Activated CD8-positive, alpha-beta memory T cell treated with anti-CD3 and anti-CD28 coated beads, Interleukin-2, amount 50 U/mL, for 4 hours (primary cell): Measurements from ENCODE around the gene RAB9A.
"Not testable (repeated sequence)": the region's sequence is repeated elsewhere in the genome, so short reads cannot be mapped to it uniquely, and the experiment has no call there.

Experiments used
- DNase-seq: peaks from one replicate; pipeline ENCODE4 v3.0.0-alpha.2; 2020

Gene RAB9A, protein sequence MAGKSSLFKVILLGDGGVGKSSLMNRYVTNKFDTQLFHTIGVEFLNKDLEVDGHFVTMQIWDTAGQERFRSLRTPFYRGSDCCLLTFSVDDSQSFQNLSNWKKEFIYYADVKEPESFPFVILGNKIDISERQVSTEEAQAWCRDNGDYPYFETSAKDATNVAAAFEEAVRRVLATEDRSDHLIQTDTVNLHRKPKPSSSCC

DNA sequence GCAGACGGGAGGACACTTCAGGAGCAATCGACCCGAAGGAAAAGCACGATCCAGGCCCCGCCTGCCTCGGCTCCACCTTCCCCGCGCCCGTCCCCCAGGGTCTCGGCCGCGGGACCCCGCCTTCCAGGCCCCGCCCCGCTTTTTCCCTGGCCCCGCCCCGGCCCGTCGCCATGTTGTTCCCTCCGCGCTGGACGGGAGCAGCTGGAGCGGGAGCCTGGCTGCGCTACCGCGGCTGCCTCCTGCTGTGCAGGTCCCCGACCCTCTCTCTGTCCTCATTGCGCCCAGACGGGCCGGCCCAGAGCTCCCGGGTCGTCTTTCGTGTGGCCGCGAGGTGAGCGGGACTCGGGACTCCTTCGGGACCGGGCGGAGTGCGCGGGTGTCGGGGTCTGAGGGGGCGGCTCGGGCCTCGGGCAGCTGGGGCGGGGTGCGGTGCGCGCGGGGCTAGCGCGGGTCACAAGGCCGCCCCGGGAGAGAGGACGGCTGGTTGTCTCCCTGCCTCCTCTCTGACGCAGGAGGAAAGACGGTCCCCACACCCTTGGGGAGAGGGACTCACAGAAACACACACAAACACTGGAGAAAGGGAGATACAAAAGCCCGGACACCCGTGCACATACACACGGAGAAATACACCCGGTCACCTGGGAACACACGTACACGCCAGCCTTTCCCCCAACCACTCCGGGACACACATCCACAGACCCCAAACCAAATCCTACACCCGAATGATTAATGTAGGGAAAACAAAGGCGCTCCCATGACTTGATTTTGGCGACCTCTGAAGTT lies at the start of gene RAB9A:
Gene RAB9A (plus strand): TSS at position 171 of the 783 bp plus-strand sequence. CDS start 19,619 bp downstream, outside the sequence.
- peak; percentile 84 for DNase-seq

DNA sequence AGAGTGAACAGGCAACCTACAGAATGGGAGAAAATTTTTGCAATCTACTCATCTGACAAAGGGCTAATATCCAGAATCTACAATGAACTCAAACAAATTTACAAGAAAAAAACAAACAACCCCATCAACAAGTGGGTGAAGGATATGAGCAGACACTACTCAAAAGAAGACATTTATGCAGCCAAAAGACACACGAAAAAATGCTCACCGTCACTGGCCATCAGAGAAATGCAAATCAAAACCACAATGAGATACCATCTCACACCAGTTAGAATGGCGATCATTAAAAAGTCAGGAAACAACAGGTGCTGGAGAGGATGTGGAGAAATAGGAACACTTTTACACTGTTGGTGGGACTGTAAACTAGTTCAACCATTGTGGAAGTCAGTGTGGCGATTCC lies 47.2 kb upstream of the RAB9A start:
- not testable (repeated sequence) for DNase-seq

DNA sequence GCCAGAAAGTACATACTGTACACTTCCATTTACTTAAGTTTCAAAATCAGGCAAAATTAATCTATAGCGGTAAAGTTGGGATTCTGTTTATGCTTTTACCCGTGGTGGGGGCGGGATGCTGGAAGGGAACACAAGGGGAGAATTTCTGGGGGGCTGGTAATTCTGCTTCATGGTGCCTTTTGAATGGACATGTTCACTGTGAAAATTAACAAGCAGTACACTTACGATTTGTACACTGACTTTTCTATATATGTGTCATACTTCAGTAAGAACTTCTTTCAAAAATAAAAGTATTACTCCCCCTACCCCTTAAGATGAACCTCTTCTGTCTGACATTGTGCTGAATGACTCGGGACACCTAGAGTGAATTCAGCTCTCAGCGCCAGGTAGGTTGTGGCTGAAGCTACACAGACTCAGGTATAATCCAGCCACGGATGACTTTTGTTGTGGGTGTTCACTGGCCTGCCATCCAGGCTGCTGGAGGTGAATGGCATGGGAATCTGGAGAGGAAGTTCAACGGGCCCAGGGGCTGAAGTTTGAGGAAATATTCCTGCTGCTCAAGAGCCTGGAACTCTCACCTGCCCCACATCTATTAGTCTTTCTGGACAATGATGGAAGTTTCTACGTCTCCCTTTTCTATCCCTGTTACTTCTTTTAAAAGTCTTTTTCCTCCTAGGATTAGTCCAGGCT lies 43.3 kb upstream of the RAB9A start:
- no peak for DNase-seq

DNA sequence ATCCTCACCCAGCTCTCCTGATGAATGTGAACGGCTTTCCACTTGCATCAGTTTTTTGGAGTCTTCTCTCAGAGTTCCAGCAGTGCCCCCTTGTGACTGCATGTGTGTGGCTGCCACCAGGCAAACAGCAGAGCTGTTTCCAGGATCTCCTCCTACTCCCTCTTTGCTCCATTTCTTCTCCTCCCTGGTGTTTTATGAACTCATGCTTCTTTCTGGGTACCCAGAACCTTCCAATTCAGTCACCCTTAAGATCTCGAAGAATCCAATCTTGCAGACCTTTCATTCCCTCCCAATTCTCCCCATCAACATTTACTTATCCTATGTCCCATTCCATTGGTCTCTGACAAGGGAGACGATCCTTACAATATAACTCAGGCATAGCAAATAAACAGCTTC lies 42.8 kb upstream of the RAB9A start:
- DNase-seq: peak; percentile 24

DNA sequence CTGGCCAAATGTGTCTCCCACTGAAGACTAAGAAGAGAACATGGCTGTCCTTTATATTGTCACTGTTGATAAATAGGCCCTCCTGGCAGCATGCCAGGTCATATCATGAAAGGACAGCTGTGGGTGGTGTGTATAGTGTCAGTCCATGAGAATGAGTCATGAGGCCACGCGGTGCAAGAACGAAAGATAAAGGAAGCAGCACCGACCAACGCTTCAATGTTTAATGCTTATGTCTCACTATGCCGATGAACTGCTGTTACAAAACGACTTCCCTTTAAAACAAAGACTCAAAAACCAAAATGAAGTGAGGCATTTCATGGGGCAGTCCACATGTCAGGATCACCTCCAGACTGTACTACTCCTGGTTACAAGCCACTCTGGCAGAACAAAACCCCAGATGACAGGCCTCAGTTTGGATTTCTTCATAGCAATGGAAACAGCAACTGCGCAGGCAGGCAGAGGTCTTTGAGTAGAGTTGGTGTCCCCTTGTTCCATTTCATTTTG lies 41.2 kb upstream of the RAB9A start:
- peak; percentile 55 for DNase-seq

DNA sequence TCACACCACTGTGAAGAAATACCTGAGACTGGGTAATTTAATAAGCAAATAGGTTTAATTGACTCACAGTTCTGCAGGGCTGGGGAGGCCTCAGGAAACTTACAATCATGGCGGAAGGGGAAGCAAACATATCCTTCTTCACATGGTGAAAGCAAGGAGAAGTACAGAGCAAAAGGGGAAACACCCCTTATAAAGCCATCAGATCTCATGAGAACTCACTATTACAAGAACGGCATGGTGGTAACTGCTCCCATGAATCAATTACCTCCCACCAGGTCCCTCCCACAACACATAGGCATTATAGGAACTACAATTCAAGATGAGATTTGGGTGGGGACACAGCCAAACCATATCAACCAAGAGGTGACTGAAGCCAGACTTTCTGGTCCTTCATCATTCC lies 40.6 kb upstream of the RAB9A start:
- DNase-seq: not testable (repeated sequence)

DNA sequence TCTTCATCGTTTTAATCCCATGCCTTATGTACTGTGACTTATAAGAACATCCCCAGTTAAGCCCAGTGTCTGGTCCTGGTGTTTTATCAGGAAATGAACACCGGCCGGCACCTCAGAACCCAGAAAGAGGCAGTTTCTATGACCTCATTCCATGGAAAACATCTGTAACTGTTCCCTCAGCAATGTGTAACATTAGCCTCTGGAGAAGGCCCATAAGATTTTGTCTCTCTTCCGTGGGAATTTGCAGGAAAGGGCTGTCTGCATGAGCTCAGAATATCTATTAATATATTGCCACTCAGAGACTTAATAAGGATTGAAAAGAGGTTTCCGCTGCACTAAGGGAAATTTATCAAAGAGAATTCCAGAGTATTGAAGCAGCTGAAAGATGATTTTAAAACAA lies 39.1 kb upstream of the RAB9A start:
- no peak for DNase-seq

DNA sequence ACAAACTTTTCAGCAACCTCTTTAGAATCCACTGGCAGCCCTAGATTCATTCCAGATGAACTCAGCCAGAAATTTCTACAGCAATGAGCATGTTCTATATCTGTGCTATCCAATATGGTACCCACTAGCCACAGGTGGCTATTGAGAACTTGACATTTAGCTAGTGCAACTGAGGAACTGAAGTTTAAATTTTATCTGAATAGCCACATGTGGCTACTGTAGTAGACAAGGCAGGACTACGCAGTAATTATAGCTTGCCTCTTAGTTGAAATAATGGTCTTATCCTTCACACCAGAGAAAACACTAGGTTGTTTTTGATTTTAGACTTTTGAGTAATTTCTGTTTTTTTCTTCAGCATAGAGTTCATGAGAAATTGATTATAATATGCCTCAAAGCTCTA lies 38.6 kb upstream of the RAB9A start:
- DNase-seq: no peak

DNA sequence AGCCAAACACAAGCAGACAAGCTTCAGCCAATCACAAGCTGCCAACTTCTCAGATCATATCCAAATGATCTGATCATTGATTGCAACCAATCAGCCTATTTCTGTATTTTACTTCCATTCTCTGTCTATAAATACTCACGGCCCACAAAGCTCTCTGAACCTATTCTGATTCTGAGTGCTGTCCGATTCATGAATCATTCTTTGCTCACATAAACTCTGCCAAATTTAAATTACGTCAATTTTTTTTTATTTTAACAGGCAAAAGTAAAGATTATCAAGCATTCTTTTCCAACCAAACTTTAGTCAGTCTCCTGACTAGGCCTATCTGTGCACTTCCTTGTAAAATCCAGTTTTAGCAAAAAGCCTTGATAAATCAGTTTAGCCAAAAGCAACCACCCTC lies 37.8 kb upstream of the RAB9A start:
- no peak for DNase-seq

DNA sequence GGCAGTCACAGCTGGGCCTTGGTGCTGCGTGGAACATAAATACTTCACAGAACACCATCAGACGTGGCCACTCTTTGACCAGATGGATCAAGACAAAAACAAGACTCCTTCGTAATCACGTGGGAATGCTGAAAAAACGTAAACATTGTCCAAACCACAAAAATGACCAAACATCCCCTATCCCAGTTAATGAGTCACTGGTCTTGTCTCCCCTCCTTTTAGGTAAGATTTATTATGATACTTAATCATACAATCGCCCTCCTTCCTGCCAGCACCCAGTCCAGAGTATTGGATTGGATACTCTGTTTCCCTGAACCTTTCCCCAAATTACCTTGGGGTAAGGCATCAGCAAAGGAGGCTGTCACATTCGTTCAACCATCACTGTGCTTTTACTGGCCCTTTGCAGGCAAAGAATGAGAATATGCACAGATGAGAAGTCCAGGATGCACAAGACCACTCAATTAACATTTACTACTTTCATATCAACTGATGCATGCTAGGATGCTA lies 36.6 kb upstream of the RAB9A start:
- no peak for DNase-seq

DNA sequence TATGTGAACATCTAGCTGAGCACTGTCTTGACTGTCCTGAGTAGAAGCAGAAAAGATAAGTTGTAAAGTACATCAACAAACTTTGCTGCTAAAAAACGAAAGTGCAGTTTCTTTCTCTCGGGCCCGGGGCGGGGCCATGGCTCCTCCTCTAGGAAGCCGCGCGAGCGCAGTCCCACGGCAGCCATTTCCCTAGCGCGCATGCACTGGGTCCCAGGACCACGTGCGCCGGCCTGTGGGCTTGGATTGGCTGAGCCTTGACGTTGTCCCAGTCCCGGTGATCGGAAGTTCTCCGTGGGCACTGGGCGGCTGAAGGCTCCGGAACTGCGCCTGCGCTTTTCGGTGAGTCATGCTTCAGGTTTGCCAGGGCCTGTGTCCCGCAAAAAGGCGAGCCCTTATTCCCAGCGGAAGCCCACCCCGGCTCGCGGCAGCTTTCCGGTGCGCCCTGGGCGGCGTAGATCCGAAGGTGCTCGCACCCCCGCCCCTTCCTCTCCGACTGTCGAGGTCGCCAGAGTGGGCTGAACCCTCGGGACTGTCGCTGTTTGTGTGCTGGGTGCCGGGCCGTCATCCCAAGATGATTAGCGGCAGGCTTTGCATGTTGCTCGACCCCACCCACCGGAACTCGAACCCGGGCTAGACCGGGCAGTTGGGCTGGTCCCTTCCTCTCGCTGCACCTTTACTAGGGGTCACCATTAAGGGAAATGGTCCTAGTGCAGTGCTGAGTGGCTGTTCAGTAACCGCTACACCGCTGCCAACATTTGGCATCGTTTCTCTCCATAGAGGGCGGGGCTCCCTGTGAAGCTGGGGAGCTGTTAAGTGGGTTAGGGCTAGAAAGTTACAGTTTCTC lies 35.9 kb upstream of the RAB9A start, which contains the start of gene TCEANC:
Gene TCEANC (plus strand): TSS at position 292 of the 844 bp plus-strand sequence. CDS start 9,368 bp downstream, outside the sequence.
- peak; percentile 95 for DNase-seq

DNA sequence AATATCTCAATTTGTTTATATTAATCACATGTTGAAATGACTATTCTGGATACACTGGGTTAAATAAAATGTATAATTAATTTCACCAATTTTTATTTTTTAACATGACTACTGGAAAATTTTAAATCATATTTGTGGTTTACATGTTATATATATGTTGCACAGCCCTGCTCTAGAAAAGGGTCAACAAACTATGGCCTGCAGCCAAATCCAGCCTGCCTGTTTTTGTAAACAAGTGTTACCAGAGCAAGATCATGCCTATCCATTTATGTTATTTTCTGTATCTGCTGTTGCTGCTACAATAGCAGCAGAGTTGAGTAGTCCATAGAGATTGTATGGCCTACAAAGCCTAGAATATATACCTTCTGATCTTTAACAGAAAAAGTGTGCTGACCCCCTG lies 34.8 kb upstream of the RAB9A start:
- DNase-seq: no peak

DNA sequence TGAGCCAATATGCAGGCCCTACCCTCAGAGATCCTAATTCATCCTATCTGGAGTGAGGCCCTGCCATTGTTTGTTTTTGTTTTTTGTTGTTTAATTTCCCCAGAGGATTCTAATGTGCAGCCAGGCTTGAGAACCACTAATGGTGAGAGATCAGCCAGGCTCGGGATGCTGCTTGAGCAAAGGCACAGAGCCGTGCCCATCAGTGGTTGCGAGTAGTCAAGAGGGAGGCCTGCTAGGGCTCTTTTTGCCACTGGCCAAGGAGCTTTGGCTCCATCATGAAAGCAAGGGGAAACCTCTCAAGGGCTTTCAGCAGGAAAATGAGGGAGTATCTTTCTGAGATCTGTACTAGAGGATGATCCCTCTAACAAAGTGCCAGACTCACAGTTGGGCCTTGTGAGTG lies 33.3 kb upstream of the RAB9A start:
- DNase-seq: no peak

DNA sequence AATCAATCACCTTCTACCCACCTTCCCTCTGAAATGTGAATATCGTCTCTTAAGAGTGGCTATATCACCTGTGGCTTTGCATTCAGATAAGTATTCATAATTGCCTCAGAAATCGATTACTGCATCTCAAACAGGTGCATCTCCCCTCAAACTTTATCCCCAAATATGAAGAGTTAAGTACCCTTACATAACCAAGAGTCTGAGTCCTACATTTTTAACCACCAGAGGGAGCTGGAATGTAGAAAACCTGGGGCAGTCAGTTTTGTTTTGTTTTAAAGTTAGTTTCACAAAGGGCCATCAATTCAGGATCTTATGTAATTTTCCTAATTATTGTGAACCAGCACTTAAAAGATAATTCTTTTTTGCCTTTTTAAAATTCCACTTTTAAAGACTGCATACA lies 30.3 kb upstream of the RAB9A start:
- no peak for DNase-seq

DNA sequence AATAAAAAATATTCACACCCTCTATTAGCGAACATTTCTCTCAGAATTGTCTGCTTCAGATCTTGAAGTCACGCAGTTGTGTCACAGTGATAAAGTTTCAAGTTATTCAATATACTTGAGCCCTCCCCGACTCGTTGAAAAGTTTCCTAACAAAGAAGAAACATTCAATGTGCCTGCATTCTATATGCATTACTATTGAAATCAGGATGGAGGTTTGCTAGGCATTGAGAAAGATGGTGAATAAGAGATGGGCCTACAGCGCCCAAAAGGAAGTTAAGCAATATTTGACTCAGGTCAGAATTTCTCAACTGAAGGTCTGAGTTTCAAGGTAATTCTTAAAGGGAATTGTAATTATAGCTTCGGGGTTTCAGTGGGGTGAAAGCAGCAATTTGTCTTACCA lies 29.9 kb upstream of the RAB9A start:
- DNase-seq: no peak

DNA sequence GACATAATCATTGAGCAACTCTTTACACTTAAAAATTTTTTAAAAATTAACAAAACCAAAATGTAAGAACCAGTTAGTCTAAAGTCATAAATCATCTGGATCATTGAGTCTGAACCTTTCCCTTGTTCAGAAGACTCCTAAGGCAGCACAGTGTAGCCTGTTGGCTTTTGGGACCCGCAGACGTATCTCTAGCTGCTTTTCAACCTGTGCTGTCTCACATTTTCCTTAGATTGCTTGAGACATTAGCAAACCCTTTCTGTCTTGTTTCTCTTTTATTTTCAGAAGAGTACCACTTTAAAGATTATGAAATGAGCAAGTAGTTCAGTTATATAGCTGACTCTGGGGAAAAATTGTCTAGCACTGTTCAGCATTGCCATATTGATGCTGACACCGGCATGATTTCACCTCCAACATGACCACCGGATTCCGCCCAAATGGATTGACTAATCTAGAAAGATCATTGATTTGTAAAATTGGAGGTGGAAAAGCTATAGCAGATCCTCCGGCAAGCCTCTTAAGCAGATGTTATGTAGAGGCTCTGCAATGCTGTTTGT lies 27.1 kb upstream of the RAB9A start:
- DNase-seq: no peak

DNA sequence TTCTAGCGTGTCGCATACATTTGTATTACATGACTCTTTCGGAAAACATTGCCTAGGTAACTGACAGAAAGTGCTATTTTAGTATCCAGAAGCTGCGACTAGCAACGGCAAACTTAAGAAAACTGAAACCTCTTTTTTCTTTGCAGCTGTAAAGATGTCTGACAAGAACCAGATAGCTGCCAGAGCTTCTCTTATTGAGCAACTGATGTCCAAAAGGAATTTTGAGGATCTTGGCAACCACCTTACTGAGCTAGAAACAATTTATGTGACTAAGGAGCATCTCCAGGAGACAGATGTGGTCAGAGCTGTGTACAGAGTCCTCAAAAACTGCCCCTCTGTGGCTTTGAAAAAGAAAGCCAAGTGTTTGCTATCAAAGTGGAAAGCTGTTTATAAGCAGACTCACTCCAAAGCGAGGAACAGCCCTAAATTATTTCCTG lies 26.6 kb upstream of the RAB9A start:
- no peak for DNase-seq

DNA sequence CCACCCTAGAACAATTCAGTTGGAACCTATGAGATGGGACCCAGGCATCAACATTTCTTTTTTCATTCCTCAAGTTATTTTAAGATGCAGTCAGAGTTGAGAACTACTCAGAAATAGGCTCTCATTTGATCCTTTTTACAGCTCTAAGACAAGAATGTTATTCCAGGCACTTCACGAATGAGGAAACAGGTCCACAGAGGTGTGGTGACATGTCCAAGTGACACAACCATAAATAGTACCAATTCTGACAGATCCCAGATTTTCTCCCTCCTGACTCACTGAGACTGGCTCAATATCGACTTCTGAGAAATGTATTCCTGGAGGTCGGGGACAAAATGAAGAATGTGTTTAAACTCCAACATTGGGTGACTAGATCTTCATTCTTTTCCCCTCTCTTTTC lies 24.9 kb upstream of the RAB9A start:
- DNase-seq: no peak

DNA sequence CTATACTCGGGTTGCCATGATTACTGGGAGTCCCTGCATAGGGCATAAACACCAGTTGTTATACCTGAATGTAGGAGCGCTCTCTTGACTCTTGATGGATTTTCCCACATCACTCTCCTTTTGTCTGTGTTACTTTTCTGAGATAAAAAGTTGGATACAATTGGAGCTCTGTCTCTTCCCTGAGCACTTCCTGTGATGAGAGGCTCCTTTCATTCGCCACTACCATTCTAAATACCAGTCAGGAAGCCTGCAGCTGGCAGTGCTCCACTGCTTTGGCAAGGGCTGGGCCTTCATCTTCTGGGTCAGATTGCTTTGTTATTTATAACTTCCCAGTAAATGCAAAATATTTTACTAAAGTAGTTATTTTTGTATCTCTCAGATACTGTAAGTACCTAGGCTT lies 22.1 kb upstream of the RAB9A start:
- DNase-seq: no peak

DNA sequence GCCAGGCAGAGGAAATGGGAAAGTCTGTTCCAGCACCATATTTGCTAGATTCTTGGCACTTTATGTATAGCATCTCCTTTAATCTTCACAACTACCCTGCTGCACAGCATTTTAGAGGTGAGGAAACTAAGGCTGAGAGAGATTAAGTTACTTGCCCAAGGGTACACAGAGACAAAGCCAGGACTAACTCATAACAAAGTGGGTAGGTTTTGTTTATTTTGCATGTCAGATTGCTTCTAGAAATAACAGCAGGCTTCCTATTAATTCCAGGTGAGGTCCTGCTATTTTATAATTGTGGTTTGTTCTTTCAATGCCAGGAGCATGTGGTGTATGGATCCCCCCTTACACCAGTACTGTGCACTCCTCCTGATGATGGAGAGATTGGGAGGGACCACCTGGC lies 21.0 kb upstream of the RAB9A start:
- DNase-seq: no peak

DNA sequence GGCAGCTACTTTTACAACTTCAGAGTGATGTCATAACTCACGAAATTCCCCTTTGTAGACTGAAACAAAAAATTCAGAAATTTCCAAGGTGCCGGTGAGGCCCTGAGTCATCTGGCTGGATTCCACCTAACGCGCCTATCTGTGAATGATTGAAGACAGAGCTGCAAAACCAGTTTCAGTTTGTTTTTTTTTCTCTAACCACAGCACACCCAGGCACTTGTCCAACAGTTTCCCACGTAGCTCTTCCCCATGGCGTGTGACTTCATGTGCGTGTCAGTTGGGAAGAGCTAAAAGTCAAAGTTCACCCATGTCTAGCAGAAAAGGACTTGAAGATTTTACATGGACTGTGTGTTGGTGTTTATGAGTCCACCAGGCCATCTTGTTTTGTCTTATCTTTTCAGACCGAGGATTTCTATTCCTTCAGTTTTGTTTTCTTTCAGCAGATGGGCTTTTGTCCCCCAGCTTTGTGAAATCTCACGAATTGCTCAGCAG lies 19.6 kb upstream of the RAB9A start:
- DNase-seq: peak; percentile 31

DNA sequence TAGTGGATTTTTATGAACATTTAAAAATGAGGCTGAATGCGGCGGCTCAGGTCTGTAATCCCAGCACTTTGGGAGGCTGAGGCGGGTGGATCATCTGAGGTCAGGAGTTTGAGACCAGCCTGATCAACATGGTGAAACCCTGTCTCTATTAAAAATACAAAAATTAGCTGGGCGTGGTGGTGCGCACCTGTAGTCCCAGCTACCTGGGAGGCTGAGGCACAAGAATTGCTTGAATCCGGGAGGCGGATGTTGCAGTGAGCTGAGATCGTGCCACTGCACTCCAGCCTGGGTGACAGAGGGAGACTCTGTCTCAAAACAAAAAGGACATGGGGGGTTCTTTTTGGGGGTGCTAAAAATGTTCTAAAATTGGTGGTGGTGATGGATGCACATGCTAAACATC lies 19.2 kb upstream of the RAB9A start:
- not testable (repeated sequence) for DNase-seq
